ENCODE results near the gene COL16A1.

- no peak for TF ChIP-seq POLR2A (IDR thresholded peaks at IDR 0.05)
- no peak for TF ChIP-seq CTCF (IDR thresholded peaks at IDR 0.05)
These were observed 80.5 kb downstream of the COL16A1 start for GRCh38 chr1:31623365-31623764.

Data from ovary (tissue), 3 donors.